GM19023 (cell line): Measurements from ENCODE around the gene PACS2.
"Not testable (repeated sequence)": the region's sequence is repeated elsewhere in the genome, so short reads cannot be mapped to it uniquely, and the experiment has no call there.

ENCODE experiments used
- ATAC-seq: cut with Tn5 transposase; IDR thresholded peaks from one replicate; pipeline ENCODE4 v1.9.1; 2021; ENCODE audit warnings: mild to moderate bottlenecking, moderate library complexity; ENCODE audit not compliant: unreplicated experiment

Gene PACS2

DNA sequence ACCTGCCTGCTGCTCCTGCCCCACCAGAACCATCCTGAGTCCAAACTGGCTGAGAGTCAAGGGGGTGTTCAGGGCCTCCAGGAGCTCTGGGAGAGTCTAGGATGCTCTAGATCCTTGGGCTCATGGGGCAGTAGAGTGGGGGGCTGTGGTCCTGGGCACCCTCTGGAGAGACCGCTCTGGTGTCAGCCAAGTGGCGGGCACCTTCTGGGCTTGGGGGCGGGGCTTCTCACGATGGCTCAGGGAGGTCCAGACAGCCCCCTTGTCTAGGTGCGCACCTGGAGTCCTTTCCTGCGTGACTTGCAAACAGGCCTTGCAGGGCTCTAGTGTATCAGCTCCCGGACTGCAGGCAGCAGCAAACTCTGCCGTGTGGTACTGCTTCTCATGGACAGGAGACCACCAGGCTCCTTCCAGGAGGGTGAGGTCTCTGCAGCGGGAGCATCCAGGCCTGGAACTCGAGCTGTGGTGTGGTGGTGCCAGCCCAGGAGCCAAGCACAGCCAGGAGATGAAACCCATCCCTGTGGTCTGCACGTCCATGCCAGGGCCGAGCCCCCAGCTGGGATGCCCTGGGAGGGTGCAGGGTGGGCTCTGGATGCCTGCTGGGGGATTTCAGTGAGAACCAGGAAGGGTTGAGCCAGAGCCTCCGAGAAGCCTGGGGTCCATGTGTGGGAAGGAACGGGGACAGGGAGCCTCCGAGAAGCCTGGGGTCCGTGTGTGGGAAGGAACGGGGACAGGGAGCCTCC, 15.0 kb downstream of the PACS2 start:
- ATAC-seq: no peak

DNA sequence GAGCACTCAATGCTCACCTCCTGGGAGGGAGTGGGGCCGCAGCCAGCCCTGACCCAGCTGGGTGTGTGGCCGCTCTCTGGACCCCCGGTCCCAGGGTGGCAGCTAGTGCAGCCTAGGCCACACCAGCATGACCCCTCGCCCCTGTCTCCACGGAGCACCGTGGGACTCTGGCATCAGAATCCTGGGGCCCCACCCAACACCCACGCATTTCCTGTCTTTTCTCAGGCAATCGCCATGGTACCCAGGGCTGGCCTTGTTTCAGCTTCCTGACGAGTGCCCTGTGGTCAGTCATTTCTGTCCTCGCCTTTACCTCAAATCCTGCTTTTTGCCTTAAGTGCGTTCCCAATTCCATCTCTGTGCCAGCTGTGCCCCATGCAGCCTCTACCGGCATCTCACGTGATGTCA, 15.9 kb downstream of the PACS2 start:
- no peak for ATAC-seq

DNA sequence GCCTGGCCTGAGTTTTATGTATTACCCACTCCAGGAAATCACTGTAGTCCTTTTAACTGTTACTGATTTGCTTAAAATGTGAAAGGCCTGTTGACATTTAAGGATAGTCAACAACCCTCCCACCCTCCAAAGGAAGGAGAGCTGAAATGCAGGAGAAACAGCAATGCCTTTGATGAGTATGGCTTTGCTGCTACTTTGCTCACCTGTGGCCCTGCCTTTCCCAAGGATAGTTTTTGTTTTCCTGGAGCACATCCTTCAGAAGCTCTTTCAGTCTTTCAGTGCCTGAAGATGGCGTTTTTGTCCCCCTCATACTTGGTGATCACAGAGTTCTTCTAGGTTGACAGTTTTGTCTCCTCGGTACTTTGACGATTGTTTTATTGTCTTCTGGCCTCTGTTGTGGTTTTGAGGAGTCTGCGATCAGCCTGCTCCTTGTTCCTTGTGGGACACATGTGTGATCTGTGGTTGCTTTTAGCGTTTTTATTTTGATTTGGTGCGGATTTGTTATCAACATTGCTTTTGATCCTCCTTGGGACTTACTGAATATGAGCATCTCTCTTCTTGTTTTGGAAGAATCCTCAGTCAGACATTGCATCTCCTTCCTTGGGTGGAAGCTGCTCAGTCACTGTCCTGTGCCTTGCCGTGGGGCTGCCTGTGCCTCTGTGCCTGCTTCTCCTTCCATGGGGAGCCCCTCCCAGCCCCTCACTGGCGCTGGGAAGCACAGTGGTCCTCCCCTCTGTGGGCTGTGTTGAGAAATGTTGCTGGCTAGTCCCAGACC, 17.2 kb downstream of the PACS2 start:
- ATAC-seq: no peak

DNA sequence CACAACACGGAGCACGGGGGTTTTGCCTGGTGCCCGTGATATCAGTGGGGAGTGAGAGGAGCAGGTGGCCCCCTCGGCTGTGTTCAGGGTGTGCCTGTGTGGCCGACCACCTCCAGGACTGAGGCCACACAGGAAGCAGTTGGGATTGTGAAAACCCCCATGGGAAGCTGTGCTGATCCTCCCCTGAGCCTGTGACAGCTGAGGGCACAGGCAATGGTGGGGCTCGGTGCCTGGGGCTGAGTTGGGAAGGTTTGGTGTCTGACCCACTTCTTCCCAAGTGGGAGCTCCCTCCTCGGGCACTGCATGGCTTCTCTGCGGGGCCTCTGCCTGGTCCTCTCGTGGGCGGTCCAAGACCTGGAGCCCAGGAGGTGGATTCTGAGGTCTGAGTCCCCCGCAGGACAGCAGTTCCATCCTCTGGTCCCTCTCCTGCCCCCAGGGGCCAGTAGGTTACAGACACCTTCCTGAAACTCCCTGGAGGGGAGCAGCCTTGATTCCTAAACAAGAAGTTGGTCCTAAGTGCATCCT, 17.9 kb downstream of the PACS2 start:
- ATAC-seq: no peak

DNA sequence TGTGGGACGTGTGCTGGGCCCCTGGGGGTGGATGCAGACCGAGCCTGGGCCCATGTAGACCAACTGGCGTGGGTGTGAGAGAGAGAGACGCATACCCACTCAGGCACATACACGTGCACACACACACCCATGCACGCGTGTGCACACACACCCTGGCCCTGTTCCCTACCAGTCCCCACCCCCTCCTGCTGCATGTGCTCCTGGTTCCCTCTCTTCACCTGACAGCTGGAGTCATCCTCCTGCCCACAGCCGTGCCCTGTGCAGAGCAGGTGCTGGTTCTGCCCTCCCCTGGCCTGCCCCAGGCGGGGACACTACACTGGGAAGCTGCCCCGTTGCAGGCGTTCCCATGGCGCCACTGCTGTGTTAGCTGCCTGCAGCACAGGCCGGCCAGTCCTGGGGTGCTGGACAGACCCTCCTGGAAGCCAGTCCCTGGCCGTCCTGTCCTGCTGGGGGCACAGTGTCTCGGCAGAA, 18.5 kb downstream of the PACS2 start:
- no peak for ATAC-seq

DNA sequence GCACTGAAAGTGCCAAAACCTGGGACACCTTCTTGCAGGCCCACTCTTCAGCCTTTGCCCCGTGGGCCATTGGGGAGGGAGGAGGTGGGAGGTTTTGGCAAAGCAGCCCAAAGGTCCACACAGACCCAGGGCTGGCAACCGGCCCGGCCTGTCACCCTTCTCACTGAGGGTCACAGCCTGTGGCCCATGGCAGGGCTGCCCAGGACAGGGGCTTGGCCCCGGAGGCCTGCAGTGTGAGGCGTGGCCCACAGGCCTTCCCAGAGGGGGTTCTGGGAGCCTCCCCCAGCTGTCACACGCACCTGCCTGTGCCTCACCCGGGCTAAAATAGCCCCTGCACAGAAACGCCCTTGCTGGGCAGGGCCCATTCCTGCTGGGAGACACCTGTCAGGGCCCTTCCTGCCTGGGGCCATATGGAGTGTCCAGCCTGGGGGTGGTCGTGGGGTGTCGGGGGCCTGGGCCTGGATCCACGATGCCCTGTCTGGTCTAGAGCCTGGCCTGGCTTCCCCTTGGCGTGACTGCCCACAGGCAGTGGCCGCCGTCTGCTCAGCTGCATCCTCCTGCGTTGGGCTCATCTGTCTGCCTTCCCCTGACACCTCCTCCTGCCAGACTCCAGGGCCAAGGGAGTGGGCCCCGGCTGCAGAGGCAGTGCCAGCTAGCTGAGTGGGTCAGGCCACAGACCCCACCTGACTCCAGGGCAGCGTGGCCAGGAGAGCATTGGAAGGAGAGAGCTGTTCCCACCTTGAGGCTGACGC, 19.2 kb downstream of the PACS2 start:
- no peak for ATAC-seq

DNA sequence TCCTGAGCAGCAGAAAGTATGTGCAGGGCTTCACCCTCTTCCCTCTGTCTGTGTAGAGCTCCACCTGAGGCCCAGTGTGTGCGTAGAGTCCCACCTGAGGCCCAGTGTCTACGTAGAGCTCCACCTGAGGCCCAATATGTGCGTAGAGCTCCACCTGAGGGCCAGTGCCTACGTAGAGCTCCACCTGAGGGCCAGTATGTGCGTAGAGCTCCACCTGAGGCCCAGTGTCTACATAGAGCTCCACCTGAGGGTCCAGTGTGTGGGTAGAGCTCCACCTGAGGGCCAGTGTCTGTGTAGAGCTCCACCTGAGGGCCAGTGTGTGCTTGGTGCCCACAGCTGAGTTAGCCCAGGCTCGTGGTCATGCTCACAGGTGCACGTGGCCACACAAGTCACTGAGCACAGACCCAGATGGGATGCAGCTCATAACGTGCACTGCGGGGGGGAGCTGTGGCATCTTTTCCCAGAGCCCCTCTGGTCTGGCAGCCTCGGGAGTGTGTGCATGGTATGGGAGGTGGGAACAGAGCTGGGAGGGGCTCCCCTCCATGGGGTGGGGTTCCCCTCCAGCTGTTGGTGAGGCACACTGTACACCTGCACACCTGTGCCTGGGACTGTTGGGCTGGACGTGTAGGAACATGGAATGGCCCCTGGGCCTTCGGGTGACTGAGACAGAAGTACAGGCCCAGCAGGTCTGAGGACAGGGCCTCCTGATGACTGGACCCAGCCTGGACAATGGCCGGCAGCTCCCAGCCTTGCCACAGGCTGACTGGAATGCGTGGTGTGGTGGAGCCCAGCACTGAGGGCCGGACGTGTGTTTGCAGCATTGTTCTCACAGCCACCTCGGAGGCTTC, 20.1 kb downstream of the PACS2 start:
- ATAC-seq: no peak

DNA sequence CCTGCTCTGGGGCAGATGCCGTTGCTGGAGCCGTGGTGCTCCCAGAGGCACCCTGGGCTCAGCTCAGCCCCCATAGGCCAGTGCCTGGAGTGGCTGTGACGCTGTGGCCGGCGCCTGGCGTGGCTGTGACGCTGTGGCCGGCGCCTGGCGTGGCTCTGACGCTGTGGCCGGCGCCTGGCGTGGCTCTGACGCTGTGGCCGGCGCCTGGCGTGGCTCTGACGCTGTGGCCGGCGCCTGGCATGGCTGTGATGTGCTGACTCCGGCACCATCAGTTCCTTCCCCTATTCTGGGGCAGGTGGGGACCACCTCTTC, 20.6 kb downstream of the PACS2 start:
- ATAC-seq: not testable (repeated sequence)

DNA sequence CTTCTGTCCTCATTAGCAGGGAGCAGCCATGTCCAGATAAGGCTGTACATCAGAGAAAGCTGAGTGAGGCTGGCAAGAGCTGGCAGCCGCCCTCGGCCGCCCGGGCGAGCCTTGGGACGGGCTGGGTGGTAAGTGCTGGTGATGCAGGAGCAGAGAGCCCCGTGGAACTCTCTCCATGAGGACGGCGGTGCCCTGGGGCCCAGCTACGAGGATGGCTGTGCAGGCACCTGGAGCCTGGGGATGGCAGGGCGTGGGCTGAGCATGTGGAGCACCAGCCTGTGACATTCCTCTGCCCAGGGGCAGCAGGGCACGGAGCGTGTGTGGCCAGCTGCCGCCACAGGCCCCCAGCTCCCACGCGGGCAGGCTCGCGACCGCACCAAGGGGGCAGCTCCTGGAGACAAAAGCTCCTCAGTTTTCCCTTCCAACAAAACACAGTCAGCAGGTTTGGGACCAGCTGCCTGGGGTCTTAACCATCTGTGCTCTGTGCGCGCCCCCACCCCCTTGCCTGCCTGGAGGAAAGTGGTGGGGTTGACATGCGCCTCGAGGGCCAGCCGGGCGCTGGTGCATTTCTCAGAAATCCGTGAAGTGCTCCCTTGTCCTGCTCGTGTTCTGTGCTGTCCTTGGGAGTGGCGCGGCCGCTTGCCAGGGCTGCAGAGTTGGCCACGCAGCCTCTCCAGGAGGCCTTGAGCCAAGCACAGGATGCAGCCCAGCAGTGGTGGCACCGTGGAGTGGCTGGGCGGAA, 21.4 kb downstream of the PACS2 start:
- no peak for ATAC-seq

DNA sequence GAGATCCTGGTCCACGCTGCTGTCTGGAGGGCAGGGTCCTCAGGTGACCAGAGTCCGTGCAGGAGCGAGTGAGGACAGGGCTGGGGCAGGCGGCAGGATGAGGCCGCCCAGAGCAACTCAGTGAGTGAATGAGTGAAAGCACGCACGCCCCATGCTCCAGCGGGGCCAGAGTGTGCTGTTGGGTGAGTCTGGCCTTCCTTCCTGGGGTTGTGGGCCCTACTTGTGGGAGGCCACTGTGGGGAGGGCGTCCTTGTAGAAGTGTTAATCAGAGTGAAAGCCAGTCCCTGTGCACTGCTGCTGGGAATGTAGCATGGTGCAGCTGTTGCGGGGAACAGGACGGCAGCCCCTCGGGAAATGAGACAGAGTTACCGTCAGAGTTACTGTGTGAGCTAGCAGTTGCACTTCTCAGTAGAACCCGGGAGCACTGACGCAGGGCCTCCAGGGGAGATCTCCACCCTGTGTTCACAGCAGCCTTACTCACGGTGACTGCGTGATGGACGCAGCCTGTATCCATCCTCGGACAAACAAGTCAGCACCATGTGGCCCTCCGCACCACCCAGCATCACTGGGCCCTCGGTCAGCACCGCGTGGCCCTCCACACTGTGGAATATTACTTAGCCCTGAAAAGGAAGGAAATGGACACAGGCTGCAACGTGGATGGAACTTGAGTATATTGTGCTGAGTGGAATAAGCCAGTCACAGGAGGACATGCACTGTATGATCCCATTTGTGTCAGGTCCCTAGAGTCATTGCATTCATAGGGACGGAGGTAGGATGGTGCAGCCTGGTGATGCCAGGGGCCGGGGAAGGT, 22.1 kb downstream of the PACS2 start:
- ATAC-seq: no peak

DNA sequence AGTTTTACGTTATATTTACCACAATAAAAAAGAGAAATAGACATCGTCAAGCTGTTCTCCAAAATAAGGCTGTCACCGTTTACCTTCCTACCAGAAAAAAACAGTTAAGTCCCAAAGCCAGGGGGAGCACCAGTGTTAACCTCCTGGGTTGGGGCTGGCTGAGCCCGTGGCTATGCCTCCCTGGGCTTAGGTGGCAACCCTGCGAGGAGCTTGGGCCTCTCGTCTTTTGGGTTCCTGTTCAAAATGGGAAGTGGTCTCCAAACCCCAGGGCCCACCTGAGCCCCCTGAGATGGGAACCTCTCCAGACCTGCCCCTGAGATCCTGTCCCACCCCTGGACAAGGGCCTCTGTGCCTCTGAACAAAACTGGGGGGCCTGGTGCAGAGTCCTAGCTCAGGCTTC, 22.9 kb downstream of the PACS2 start:
- no peak for ATAC-seq

DNA sequence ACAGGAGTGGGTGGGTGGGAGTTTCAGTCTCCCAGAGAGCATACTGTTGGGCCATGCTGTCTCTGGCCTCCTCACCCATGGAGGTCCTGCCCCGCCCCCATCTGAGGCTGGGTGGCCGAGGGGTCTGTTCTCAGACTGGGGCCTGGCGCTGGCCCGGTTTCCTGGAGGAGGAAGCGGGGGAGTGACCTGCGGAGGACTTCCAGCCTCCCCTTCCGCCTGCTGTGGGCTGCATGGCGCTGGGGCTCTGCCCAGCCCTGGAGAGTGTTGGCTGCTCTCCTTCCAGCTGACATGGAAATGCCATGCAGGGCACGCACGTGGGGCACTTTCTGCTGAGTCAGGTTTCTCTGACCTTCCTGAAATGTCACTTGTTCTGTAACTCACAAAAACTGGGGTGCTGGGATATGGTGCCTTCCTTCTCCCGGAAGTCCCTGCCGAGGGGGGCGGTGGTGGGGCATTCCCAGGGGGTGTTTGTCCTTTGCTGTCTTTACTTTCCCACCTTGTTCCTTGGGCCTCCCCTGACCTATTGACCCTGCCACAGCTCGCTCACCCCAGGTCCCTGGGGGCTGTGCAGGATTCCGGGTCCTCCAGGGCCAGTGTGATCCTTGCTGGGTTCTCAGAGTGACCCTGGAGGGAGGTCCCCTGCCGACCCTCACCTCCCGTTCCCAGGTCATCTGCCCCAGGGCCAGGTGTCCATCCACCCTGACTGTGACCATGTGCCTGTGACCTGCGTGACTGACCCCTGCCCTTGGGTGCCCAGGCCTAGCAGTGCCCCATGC, 23.6 kb downstream of the PACS2 start:
- ATAC-seq: no peak

DNA sequence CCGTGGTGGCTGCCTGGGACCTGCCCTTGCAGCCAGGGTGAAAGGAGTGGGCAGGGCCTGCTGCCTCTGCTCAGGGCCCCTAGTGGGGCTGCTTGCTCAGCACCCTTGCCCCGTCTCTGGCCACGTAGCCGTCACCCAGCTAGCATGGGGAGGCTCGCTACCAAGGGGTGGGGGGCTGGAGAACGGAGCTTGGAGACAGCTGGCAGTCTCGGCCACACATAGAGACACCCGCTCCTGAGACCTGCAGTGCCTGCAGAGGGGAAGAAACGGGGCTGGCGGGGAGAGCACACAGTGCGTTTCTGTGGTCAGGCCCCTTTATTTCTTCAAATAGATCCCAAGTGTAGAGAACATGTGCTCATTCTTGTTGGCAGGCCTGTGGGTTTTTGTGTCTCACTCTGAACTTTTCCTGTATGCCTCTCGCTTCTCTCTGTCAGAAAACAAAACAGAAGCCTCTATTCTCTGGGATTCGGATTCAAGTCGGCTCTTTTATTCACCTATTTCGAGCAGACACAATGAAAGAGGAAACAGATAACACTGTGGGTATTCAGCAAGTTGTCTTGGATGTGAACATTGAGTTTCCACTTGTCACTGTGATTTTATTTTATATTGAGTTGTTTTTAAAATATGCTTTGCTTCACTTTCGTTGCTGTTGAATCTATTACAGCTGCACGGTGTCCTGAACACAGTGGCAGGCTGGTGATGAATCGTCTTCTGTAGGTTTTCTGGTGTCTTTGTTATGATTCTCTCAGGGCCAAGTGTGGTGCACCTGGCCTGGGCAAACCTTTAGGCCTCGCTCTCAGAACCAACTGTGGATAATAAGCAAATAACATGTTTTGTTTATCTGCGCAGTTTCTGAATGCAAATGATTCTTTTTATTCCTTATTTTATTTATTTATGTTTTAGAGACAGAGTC, 26.5 kb downstream of the PACS2 start:
- ATAC-seq: no peak

DNA sequence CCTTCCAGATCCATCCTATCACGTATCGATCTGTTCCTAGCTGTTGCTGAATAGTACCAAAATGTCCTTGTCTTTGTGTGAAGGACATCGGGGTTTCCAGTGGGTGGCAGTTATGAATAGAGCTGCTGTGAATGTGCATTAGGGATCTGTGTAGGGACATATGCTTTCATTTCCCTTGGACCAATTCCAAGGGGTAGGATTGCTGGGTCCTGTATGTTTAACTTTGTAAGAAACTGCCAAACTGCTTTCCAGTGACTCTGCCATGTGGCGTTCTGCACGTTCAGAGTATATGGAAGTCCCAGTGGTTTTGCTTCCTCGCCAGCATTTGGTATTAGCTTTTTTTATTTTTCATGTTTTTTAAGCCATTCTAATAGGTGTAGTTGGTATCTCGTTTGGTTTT, 28.6 kb downstream of the PACS2 start:
- no peak for ATAC-seq

DNA sequence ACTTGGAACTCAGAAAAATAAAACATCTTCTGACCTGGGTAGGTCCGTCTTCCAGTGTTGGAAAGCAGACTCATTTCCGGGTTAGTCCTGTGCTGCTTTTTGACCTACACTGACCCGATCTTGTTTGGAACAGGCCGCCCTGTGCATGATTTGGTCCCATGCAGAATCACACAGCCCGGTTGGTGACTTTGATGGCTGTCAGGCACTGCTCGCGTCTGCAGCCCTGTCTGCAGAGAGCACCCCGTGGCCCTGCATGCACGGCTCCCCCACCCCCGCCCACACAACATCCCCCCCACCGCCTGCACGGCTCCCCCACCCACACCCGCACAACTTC, 31.6 kb downstream of the PACS2 start:
- ATAC-seq: no peak

DNA sequence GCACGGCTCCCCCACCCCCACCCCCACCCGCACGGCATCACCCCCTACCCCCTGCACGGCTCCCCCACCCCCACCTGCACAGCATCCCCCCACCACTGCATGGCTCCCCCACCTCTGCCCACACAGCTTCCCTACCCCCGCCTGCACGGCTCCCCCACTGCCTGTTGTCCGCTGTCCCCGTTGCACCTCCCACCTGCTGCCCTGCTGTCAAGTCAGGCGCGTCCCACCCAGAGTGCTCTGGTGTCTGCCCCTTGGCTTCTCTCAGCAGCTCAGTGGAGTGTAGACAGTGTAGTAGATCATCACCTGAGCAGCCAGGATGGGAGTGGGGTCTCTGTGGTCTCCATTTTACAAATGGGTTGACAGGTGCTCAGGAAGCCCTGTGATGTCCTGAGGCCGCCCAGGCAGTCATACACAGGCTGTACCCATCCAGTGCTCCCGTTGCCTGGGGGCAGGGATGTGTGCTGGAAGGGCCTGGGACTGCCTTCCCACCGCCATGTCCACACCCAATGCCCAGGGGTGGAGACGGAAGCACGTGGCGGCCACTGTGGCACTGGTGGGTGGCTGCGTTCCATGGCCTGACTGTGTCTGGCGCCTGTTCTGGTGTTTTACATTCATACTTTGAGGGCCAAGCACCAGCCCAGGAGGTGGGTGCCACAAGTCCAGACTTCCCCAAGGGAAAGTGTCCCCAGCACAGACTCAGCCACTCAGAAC, 32.5 kb downstream of the PACS2 start:
- ATAC-seq: no peak

DNA sequence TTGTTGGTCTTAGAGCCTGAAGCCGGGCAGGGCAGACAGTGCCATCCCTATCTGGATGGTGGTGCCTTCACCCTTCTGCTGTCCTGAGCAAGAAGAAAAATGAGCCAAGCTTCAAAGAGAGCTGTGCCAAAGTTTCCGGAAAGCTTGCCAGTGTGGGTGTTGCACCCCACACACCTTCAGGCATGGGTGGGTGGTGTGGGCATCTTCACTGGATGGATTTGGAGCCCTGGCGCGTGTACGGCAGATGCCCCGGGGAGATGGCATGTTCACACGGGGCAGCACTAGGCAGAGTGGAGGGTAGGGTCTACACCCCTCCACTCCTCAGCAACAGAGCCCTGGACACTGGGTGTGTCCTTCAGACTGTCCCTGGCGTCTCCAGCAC, 33.0 kb downstream of the PACS2 start:
- no peak for ATAC-seq
